Measurements from ENCODE around the gene IRS2.

GRCh38 chr13:109770436-109770835, 15.9 kb downstream of the IRS2 start:
- TF ChIP-seq CTCF (IDR thresholded peaks at IDR 0.05; ENCODE audit: insufficient read depth, low read length, poor library complexity, severe bottlenecking) (no peak), EZH2phosphoT487 (conservative IDR thresholded peaks at IDR 0.05; ENCODE audit: low read length) (no peak)
